ENCODE data around the gene NDUFA11. TPM values are rescaled to one million over a fixed set of nuclear protein-coding genes. Genes with fewer than 3 reads are reported as not detected.
"Not testable (repeated sequence)": the region's sequence is repeated elsewhere in the genome, so short reads cannot be mapped to it uniquely, and the experiment has no call there.

NDUFA11 gene
- polyA plus RNA-seq, 4 donors = 146 to 245 (median 156) TPM

DNA sequence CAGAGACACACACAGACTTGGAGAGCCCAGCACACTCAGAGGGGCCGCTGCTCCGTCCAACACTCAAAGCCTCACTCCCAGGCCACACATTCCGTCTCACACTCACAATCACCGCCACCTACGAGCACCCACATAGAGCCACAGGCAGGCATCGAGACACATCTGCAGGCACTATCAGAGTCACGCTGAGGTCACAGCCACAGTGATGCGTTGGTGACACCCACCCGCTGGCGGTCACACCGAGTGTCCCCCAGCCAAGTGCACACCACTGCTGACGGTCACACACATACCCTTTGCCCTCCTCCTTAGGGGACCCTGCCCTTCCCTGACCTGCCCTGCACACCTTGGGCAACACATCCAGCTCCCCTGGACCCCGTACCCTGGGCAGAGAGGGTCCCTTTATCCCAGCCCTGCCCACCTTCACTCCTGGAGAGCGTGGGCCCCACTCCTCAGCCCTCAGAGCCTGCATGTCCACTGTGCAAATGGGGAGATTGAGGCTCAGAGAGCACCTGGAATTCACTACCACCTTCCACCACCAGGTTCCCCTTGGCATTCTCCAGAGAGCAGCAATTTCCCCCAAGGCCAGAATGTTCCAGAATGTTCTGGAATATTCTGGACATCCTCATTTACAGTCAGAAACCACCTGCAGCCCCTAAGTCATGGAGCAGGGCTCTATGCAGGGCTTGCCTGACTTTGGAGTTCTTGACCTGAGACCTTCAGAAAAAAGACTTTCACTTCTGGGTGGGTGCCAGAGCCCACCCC is 38.7 kb downstream of the NDUFA11 start:
- DNase-seq (ENCODE audit: low read depth in 4 of 4, low spot score in 3 of 4) = no peak

DNA sequence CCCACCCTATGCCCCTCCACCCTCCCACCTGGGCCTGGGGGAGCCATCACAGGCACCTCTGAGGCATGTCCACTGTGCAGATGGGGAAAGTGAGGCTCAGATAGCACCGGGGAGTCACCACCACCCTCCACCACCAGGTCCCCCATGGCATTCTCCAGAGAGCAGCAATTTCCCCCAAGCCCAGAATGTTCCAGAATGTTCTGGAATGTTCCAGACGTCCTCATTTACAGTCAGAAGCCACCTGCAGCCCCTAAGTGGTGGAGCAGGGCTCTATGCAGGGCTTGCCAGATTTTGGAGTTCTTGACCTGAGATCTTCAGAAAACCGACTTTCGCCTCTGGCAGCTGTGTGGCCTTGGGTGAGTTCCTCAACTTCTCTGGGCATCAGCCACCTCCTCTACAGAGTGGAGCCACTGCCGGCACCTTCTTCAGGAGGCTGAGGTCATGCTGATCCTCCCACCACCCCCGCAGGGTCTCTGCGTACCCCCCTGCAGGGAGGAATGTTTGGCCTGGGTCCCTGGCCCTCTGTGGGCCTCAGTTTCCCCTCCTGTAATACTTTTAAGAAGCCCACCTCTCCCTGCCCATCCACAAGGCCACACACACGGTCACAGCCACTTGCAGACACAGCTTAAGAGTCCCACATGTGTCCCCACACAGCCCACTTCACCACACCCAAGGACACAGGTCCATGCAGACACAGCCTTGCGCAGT is 39.4 kb downstream of the NDUFA11 start:
- DNase-seq (ENCODE audit: low read depth in 4 of 4, low spot score in 3 of 4) = no peak

- DNase-seq (ENCODE audit: low read depth in 4 of 4, low spot score in 3 of 4) = no peak
Measured at GRCh38 chr19:5863030-5863665, 40.4 kb downstream of the NDUFA11 start.

- DNase-seq (ENCODE audit: low read depth in 4 of 4, low spot score in 3 of 4) = no peak
Measured at GRCh38 chr19:5857203-5858081, 46.1 kb downstream of the NDUFA11 start.

DNA sequence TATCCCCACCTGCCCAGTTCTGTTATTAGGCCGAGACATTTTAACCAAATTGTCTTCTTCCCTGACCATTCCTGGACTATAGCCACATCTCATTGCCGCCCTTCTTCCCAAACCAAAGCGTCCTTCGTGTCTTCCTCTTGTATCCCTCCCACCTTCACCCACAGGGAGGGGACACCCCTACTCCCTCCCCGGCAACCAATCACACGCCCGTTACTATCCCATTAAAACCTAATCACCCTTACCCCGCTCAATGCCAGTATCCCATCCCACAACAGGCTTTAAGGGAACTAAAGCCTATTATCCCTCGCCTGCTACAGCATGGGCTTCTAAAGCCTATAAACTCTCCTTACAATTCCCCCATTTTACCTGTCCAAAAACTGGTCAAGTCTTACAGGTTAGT is 48.4 kb downstream of the NDUFA11 start:
- DNase-seq (ENCODE audit: low read depth in 4 of 4, low spot score in 3 of 4) = not testable (repeated sequence)

DNA sequence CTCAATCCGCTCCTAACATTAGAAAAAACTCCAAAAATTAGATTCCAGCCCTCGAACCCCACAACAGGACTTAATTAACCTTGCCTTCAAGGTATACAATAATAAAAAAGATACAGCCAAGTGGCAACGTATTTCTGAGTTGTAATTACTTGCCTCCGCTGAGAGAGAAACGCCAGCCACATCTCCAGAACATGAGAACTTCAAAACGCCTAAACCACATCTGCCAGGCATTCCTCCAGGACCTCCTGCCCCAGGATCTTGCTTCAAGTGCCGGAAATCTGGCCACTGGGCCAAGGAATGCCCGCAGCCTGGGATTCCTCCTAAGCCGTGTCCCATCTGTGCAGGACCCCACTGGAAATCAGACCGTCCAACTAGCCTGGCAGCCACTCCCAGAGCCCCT is 49.5 kb downstream of the NDUFA11 start:
- not testable (repeated sequence) for DNase-seq (ENCODE audit: low read depth in 4 of 4, low spot score in 3 of 4)

DNA sequence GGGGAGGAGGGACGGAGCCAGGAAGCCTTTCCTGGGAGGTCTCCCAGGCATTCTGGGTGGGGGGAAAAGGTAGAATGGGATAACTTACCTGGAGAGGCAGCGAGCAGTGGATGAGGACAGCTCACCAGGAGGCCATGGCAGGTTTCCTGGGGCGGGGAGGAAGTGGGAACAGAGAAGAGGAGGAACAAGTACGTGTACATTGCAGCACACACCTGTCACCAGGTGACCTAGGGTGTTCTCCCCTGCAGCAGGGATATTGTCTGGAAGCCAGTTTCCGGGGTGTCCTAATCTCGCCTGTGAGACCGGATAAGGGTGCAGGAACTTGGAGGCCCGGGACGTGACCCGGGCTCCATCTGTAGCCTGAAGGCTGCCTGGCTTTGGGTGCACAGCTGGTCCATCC is 52.3 kb downstream of the NDUFA11 start, which contains the start of gene FUT3:
Gene FUT3, minus strand, starts transcription at position 148 of the 400 bp plus-strand sequence.
- no peak for DNase-seq (ENCODE audit: low read depth in 4 of 4, low spot score in 3 of 4)

DNA sequence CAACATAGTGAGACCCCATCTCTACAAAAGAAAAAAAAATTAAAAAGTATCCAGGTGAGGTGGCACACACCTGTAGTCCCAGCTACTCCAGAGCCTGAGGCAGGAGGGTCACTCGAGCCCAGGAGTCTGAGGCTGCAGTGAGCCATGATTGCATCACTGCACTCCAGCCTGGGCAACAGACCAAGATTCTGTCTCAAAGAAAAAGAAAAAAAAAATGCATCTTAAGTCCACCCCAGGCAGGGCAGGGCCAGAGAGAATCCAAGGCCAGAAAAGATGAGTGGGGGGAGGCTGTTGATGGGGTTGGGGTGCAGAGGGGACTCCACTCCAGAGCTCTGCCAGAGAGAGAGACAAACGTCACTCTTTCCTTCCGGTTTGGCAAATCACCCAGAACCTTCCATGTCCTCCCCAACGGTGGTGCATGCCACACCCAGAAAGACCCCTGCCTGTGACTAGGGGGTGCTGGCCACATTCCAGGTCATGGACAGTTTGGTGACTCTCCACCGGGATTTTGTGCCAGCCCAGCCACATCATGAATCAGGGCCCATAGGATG is 52.8 kb downstream of the NDUFA11 start:
- DNase-seq (ENCODE audit: low read depth in 4 of 4, low spot score in 3 of 4) = no peak

DNA sequence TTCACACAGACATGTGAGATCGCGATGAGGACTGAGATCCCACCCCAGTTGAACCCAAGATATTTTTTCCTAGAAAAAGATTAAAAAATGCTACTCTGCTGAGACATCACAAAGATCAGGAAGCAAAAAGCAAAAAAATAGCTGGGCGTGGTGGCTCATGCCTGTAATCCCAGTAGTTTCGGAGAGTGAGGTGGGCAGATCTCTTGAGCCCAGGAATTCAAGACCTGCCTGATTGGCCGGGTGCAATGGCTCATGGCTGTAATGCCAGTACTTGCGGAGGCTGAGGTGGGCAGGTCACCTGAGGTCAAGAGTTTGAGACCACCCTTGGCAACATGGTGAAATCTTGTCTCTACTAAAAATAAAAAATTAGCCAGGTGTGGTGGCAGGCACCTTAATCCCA is 53.4 kb downstream of the NDUFA11 start:
- DNase-seq (ENCODE audit: low read depth in 4 of 4, low spot score in 3 of 4) = no peak

DNA sequence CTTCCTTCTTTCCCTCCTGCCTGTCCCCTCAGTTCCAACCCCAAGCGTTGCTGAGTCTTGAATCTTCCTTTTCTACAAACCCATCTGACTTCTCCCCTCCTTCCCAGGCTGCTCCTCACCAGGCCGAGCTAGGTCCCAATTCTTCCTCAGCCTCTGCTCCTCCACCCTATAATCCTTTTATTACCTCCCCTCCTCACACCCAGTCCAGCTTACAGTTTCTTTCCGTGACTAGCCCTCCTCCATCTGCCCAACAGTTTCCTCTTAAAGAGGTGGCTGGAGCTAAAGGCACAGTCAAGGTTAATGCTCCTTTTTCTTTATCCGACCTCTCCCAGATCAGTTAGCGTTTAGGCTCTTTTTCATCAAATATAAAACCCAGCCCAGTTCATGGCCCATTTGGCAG is 55.0 kb downstream of the NDUFA11 start:
- DNase-seq (ENCODE audit: low read depth in 4 of 4, low spot score in 3 of 4) = not testable (repeated sequence)

DNA sequence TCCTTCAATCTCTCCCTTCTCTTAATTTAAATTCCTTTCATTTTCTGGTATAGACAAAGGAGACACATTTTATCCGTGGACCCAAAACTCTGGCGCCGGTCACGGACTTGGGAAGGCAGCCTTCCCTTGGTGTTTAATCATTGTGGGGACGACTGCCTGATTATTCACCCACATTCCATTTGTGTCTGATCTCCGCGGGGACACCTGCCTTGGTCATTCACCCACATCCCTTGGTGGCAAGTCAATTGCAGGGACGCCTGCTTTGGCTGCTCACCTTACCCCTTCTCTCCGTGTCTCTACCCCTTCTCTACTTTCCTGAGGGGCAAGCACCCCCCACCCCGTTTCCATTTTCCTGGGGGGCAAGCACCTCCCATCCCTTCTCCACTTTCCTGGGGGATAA is 55.7 kb downstream of the NDUFA11 start:
- not testable (repeated sequence) for DNase-seq (ENCODE audit: low read depth in 4 of 4, low spot score in 3 of 4)

Other genes with a start within 250 kb of the NDUFA11 start
- gene MICOS13, start 223.3 kb downstream of the NDUFA11 start, polyA plus RNA-seq (ENCODE audit: insufficient read length in 4 of 4) = 10 to 100 TPM; 34.0 to 57.9 (median 38.4) TPM
- gene HSD11B1L, start 222.8 kb downstream of the NDUFA11 start, polyA plus RNA-seq (ENCODE audit: insufficient read length in 4 of 4) = 10 to 100 TPM in 1 of 4 donors, 1 to 10 TPM in 3; 9.1 to 13.2 (median 9.7) TPM
- 100 to 1,000 TPM; 518 to 872 (median 555) TPM for gene RPL36, start 213.5 kb downstream of the NDUFA11 start, polyA plus RNA-seq (ENCODE audit: insufficient read length in 4 of 4)
- gene LONP1, start 183.6 kb downstream of the NDUFA11 start, polyA plus RNA-seq (ENCODE audit: insufficient read length in 4 of 4) = 10 to 100 TPM; 45.2 to 66.4 (median 50.1) TPM
- gene CATSPERD, start 183.2 kb downstream of the NDUFA11 start, polyA plus RNA-seq (ENCODE audit: insufficient read length in 4 of 4) = under 1 TPM in 1 of 4 donors, not detected in 3; 0.08 TPM
- 1 to 10 TPM; 1.7 to 4.5 (median 3.1) TPM for gene PRR22, start 119.0 kb downstream of the NDUFA11 start, polyA plus RNA-seq (ENCODE audit: insufficient read length in 4 of 4)
- gene DUS3L, start 112.6 kb downstream of the NDUFA11 start, polyA plus RNA-seq (ENCODE audit: insufficient read length in 4 of 4) = 10 to 100 TPM; 19.5 to 33.1 (median 24.3) TPM
- gene NRTN, start 98.7 kb downstream of the NDUFA11 start, polyA plus RNA-seq (ENCODE audit: insufficient read length in 4 of 4) = 1 to 10 TPM; 2.2 to 4.2 (median 2.6) TPM
- 10 to 100 TPM in 3 of 4 donors, 1 to 10 TPM in 1; 6.9 to 14.2 (median 10.8) TPM for gene FUT6, start 64.1 kb downstream of the NDUFA11 start, polyA plus RNA-seq (ENCODE audit: insufficient read length in 4 of 4)
- gene FUT3, start 52.3 kb downstream of the NDUFA11 start, polyA plus RNA-seq (ENCODE audit: insufficient read length in 4 of 4) = under 1 TPM; 0.25 to 0.70 (median 0.52) TPM
- gene FUT5, start 33.2 kb downstream of the NDUFA11 start, polyA plus RNA-seq (ENCODE audit: insufficient read length in 4 of 4) = under 1 TPM in 1 of 4 donors, not detected in 3; 0.04 TPM
- 1 to 10 TPM; 5.1 to 6.7 (median 5.9) TPM for gene VMAC, start 1.1 kb upstream of the NDUFA11 start, polyA plus RNA-seq (ENCODE audit: insufficient read length in 4 of 4)
- 10 to 100 TPM; 23.3 to 44.2 (median 29.1) TPM for gene CAPS, start 10.5 kb upstream of the NDUFA11 start, polyA plus RNA-seq (ENCODE audit: insufficient read length in 4 of 4)
- gene RANBP3, start 74.3 kb upstream of the NDUFA11 start, polyA plus RNA-seq (ENCODE audit: insufficient read length in 4 of 4) = 10 to 100 TPM; 71.9 to 79.8 (median 75.2) TPM
- gene RFX2, start 206.7 kb upstream of the NDUFA11 start, polyA plus RNA-seq (ENCODE audit: insufficient read length in 4 of 4) = 1 to 10 TPM; 6.4 to 8.5 (median 7.6) TPM
- gene ACSBG2, start 231.9 kb upstream of the NDUFA11 start, polyA plus RNA-seq (ENCODE audit: insufficient read length in 4 of 4) = 1 to 10 TPM in 1 of 4 donors, under 1 TPM in 3; 0.61 to 1.1 (median 0.89) TPM